GM12878 (cell line): Measurements from ENCODE around the gene SLC19A1. TPM values are rescaled to one million over a fixed set of nuclear protein-coding genes. Genes with fewer than 3 reads are reported as not detected.

ENCODE experiments used
- ATAC-seq: fragments of 200-7000 bp; cut with Tn5 transposase; 3 replicates; pipeline ENCODE4 v1.9.1; 2020; ENCODE audit warnings: mild to moderate bottlenecking, moderate library complexity
- BruUV-seq: library from RNA; stranded (reverse); fragments of 400-500 nt; replicated peaks from 2 replicates; lab custom pipeline; 2021; lab: Mats Ljungman, UMichigan
- CTCF ChIA-PET: fragments of 300-600 bp; sonication (Branson Sonifier 250); formaldehyde crosslinking; extraction: SDS; loops from one replicate; lab custom pipeline; 2021; ENCODE audit warnings: inconsistent platforms; lab: Yijun Ruan, JAX
- POLR2A ChIA-PET: fragments of 350-600 bp; formaldehyde crosslinking; extraction: SDS; loops from one replicate; lab custom pipeline; 2021; ENCODE audit warnings: inconsistent platforms; lab: Charles Lee
- RAD21 ChIA-PET: fragments of 300-600 bp; sonication (Branson Sonifier 250); formaldehyde crosslinking; loops from one replicate; lab custom pipeline; 2023; ENCODE audit warnings: antibody characterized with exemption; ENCODE audit not compliant: unreplicated experiment; lab: Charles Lee
- SMC1A ChIA-PET: fragments of 300-600 bp; sonication (Branson Sonifier 250); formaldehyde crosslinking; loops from one replicate; lab custom pipeline; 2023; ENCODE audit not compliant: unreplicated experiment, uncharacterized antibody; lab: Charles Lee
- DNase-seq: peaks from one replicate; pipeline ENCODE4 v3.0.0-alpha.2; 2011; ENCODE audit warnings: low read depth, low spot score
- FAIRE-seq: peaks from 3 replicates; lab custom pipeline; 2011; peaks lifted over from hg19 to GRCh38; lab: Jason Lieb, UNC
- H2AFZ ChIP-seq: 2 replicates; pipeline ENCODE4 v1.6.0; 2011; ENCODE audit warnings: low read depth, low read length, control low read depth; ENCODE audit not compliant: control insufficient read depth
- H3K27ac ChIP-seq: 2 replicates; pipeline ENCODE4 v1.5.1; 2011; ENCODE audit warnings: control low read depth; ENCODE audit not compliant: control insufficient read depth, insufficient read depth
- H3K27me3 ChIP-seq, 2 experiments: replicated peaks in 1 of 2; 2 replicates each; pipeline versions ENCODE4 v1.6.0 to v1.6.1; 2011; ENCODE audit warnings: low read length in 1 of 2; ENCODE audit not compliant: control insufficient read depth in 2 of 2, insufficient read depth in 2 of 2
- H3K36me3 ChIP-seq, 2 experiments: 2 replicates each; pipeline ENCODE4 v1.5.1; 2011; ENCODE audit warnings: low read length in 1 of 2; ENCODE audit not compliant: control insufficient read depth in 2 of 2, insufficient read depth in 2 of 2
- H3K4me1 ChIP-seq: 2 replicates; pipeline ENCODE4 v1.6.1; 2011; ENCODE audit warnings: mild to moderate bottlenecking, low read length, moderate library complexity, mixed read lengths; ENCODE audit not compliant: control insufficient read depth, insufficient read depth
- H3K4me2 ChIP-seq: 2 replicates; pipeline ENCODE4 v1.6.0; 2011; ENCODE audit warnings: control low read depth; ENCODE audit not compliant: control insufficient read depth, insufficient read depth
- H3K4me3 ChIP-seq: fragments of 200-600 bp; sonication (generic); 2 replicates; pipeline ENCODE4 v1.5.1; 2016
- H3K79me2 ChIP-seq: 2 replicates; pipeline ENCODE4 v1.6.0; 2011; ENCODE audit warnings: low read length; ENCODE audit not compliant: control insufficient read depth, insufficient read depth
- H3K9ac ChIP-seq: 2 replicates; pipeline ENCODE4 v1.8.0; 2011; ENCODE audit warnings: low read length, control low read depth, mixed read lengths; ENCODE audit not compliant: control insufficient read depth, insufficient read depth
- H3K9me3 ChIP-seq: replicated peaks from 3 replicates; pipeline ENCODE4 v1.5.1; 2011; ENCODE audit warnings: mild to moderate bottlenecking, low read length; ENCODE audit not compliant: control insufficient read depth, insufficient read depth
- H4K20me1 ChIP-seq: 2 replicates; pipeline ENCODE4 v1.6.0; 2011; ENCODE audit not compliant: control insufficient read depth, insufficient read depth
- CEBPZ ChIP-seq: fragments of 150-350 bp; IDR thresholded peaks from 2 replicates; pipeline ENCODE4 v1.6.1; 2016; ENCODE audit warnings: low read depth, low read length
- CUX1 ChIP-seq: IDR thresholded peaks from 2 replicates; pipeline ENCODE4 v1.6.1; 2012; ENCODE audit warnings: improper control_type of control experiment, low read depth, low read length; ENCODE audit not compliant: insufficient replicate concordance
- POLR2AphosphoS2 ChIP-seq: IDR thresholded peaks from 2 replicates; pipeline ENCODE4 v1.6.1; 2011; ENCODE audit warnings: low read depth, mild to moderate bottlenecking, low read length, improper control_type of control experiment, moderate library complexity
- RB1 ChIP-seq: fragments of 450-650 bp; formaldehyde crosslinking; IDR thresholded peaks from 2 replicates; pipeline ENCODE4 v1.6.1; 2017; ENCODE audit warnings: mild to moderate bottlenecking, borderline replicate concordance
- SIN3A ChIP-seq: IDR thresholded peaks from 2 replicates; pipeline ENCODE4 v1.6.1; 2012; ENCODE audit warnings: low read depth, low read length, improper control_type of control experiment
- SUZ12 ChIP-seq: fragments of 200-600 bp; sonication (generic); IDR thresholded peaks from one replicate; pipeline ENCODE4 v1.6.1; 2018; ENCODE audit warnings: antibody characterized with exemption, mild to moderate bottlenecking; ENCODE audit not compliant: unreplicated experiment
- YBX1 ChIP-seq: fragments of 450-650 bp; IDR thresholded peaks from 2 replicates; pipeline ENCODE4 v1.6.1; 2016; ENCODE audit warnings: antibody characterized with exemption
- YY1 ChIP-seq: IDR thresholded peaks from 2 replicates; pipeline ENCODE4 v1.6.1; 2011; ENCODE audit warnings: low read depth, mild to moderate bottlenecking, low read length
- WGBS: methylation state at CpG from one replicate; pipeline ENCODE4 v1.1.6; 2016; ENCODE audit warnings: low lambda C conversion rate; ENCODE audit not compliant: insufficient replicate concordance, insufficient coverage; ENCODE audit errors: missing lambda C conversion rate; 5-methylcytosine and 5-hydroxymethylcytosine counted together
- in situ Hi-C: fragments of 300-500 bp; cut with MboI; formaldehyde crosslinking; loops from 9 replicates; pipeline ENCODE4 v1.14.3; 2018; ENCODE audit warnings: mixed read lengths
- intact Hi-C: fragments of 100-400 bp; cut with micrococcal nuclease; formaldehyde crosslinking; loops from one replicate; pipeline ENCODE4 v1.14.2; 2022; ENCODE audit not compliant: unreplicated experiment
- polyA plus RNA-seq, 11 experiments: library from polyadenylated mRNA; depleted of rRNA in 4 of 11; unstranded in 6 of 11; stranded (reverse) in 5 of 11; fragments of >200 nt; fragmentation: Nextera tagmentation in 4 of 11; fragmentation: Illumina TruSeq in 1 of 11; extraction: Ambion mirVana in 4 of 11; extraction: Trizol in 1 of 11; gene quantifications; 1 replicate in 1 of 11; 2 replicates in 10 of 11; pipeline versions ENCODE4 v1.2.1 to v1.2.3, GENCODE V29; 2011 to 2016; ENCODE audit warnings: inconsistent platforms in 2 of 11, missing spikeins in 2 of 11, low read depth in 1 of 11
- total RNA-seq, 4 experiments: library from RNA; depleted of rRNA in 3 of 4; stranded (reverse); fragments of >200 nt in 3 of 4; fragmentation: Illumina TruSeq in 1 of 4; extraction: Trizol in 1 of 4; gene quantifications; 2 replicates each; pipeline versions ENCODE4 v1.2.1 to v1.2.3, GENCODE V29; 2013 to 2021
- TF ChIP-seq, protein P1 (sequence below): fragments of 450-650 bp; IDR thresholded peaks from 2 replicates; pipeline ENCODE4 v1.6.1; 2017; ENCODE audit warnings: mild to moderate bottlenecking, moderate library complexity

Gene SLC19A1
- total and polyA plus RNA-seq, 10 of the 15 experiments (the other 5 are each of a cell fraction or from before 2014, with no cell fraction given): 0.42 to 49.7 (median 12.2) TPM

DNA sequence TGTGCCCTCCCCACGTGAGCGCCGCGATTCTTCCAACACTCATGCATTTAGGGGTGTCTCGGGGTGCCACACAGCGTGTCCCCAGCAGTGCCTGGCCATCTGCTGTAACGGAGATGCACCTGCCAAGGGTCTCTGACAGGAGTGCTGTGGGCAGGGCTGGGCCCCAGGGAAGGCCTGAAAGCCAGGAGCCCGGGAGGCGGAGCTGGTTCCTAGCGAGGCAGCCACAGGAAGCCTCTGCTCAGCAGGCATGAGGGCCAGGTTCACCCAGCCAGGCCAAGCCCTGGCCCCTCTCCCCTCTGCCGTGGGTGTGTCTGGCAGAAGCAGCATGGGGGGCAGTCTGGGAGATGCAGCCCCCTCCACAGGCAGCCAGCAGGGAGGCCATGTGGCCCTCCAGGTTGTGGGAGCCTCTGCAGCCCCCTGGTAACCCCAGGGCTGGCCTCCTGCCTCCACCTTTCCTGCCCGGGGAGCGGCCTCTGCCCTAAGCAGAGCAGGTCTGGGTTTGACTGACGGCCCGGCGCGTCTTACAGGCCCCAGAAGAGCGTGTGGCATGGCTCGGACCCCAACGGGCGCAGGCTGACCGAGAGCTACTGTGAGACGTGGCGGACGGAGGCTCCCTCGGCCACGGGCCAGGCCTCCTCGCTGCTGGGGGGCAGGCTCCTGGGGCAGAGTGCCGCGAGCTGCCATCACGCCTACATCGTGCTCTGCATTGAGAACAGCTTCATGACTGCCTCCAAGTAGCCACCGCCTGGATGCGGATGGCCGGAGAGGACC is 30.4 kb downstream of the SLC19A1 start:
- intact Hi-C loops (no loop called here), in situ Hi-C loops (no loop called here)
- no peak overlapping the region for H3K27ac ChIP-seq
- H3K9ac ChIP-seq: no peak overlapping the region
- no peak for FAIRE-seq
- H4K20me1 ChIP-seq: no peaks in the 10 kb centered on the region
- peaks cover 0 to 11% of the 10 kb centered on the region in 2 experiments; a peak in 2 of 4 replicates for H3K36me3 ChIP-seq
- no peaks in the 10 kb centered on the region for H3K27me3 ChIP-seq
- ChIA-PET POLR2A (no interaction called here), SMC1A (no interaction called here), RAD21 (no interaction called here), CTCF (no interaction called here)
- no peak overlapping the region for H3K4me2 ChIP-seq
- H2AFZ ChIP-seq: no peak overlapping the region
- no peak for ATAC-seq
- H3K79me2 ChIP-seq: no peaks in the 10 kb centered on the region
- H3K4me1 ChIP-seq: no peaks in the 10 kb centered on the region
- 87% methylated on average over 34 of the region's 35 CpGs for WGBS
- no peaks in the 10 kb centered on the region for H3K9me3 ChIP-seq
- no TSS peak for BruUV-seq
- H3K4me3 ChIP-seq: no peak overlapping the region
- DNase-seq: no peak
- TF ChIP-seq RB1: no peak
- TF ChIP-seq YY1: no peak
- TF ChIP-seq CUX1: no peak
- TF ChIP-seq, protein P1, sequence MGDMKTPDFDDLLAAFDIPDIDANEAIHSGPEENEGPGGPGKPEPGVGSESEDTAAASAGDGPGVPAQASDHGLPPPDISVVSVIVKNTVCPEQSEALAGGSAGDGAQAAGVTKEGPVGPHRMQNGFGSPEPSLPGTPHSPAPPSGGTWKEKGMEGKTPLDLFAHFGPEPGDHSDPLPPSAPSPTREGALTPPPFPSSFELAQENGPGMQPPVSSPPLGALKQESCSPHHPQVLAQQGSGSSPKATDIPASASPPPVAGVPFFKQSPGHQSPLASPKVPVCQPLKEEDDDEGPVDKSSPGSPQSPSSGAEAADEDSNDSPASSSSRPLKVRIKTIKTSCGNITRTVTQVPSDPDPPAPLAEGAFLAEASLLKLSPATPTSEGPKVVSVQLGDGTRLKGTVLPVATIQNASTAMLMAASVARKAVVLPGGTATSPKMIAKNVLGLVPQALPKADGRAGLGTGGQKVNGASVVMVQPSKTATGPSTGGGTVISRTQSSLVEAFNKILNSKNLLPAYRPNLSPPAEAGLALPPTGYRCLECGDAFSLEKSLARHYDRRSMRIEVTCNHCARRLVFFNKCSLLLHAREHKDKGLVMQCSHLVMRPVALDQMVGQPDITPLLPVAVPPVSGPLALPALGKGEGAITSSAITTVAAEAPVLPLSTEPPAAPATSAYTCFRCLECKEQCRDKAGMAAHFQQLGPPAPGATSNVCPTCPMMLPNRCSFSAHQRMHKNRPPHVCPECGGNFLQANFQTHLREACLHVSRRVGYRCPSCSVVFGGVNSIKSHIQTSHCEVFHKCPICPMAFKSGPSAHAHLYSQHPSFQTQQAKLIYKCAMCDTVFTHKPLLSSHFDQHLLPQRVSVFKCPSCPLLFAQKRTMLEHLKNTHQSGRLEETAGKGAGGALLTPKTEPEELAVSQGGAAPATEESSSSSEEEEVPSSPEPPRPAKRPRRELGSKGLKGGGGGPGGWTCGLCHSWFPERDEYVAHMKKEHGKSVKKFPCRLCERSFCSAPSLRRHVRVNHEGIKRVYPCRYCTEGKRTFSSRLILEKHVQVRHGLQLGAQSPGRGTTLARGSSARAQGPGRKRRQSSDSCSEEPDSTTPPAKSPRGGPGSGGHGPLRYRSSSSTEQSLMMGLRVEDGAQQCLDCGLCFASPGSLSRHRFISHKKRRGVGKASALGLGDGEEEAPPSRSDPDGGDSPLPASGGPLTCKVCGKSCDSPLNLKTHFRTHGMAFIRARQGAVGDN: no peak
- TF ChIP-seq YBX1: no peak
- no peak for TF ChIP-seq SIN3A
- no peak for TF ChIP-seq SUZ12
- no peak for TF ChIP-seq POLR2AphosphoS2
- TF ChIP-seq CEBPZ: no peak
